Activated T-cell treated with anti-CD3 and anti-CD28 coated beads, Interleukin-2, amount 50 U/mL, for 4 hours (primary cell): ENCODE data around the gene PLA2G2C. TPM values are rescaled to one million over a fixed set of nuclear protein-coding genes. Genes with fewer than 3 reads are reported as not detected.
A peak's percentile ranks its signal among the peaks of the same experiment; 100 is the strongest.

ENCODE experiments used
- ATAC-seq, 2 donors: fragments of 200-7000 bp; cut with Tn5 transposase; one replicate each; pipeline ENCODE4 v1.10.0; 2021
- DNase-seq: peaks from one replicate; pipeline ENCODE4 v3.0.0-alpha.2; 2020
- H3K27me3 Mint-ChIP-seq: one replicate; pipeline ENCODE4 v1.8.0; 2021; ENCODE audit warnings: low read depth, mixed read lengths
- H3K36me3 Mint-ChIP-seq: one replicate; pipeline ENCODE4 v1.8.0; 2022; ENCODE audit warnings: mixed read lengths; ENCODE audit not compliant: insufficient read depth
- H3K4me1 Mint-ChIP-seq: one replicate; pipeline ENCODE4 v1.8.0; 2021; ENCODE audit warnings: low read depth, mixed read lengths
- H3K4me3 Mint-ChIP-seq: one replicate; pipeline ENCODE4 v1.8.0; 2021; ENCODE audit warnings: mild to moderate bottlenecking, moderate library complexity, mixed read lengths
- H3K9me3 Mint-ChIP-seq: one replicate; pipeline ENCODE4 v1.8.0; 2021; ENCODE audit warnings: mixed read lengths
- total RNA-seq, 3 donors: library from RNA; stranded (reverse); gene quantifications; one replicate each; pipeline ENCODE4 v1.2.1, GENCODE V29; 2021

PLA2G2C gene
- total RNA-seq, 3 donors from 2014 or later, result not detected

GRCh38 chr1:20126041-20126805, 60.1 kb downstream of the PLA2G2C start:
- Mint-ChIP-seq H3K27me3 (peaks cover 17% of the 10 kb centered on the region), H3K4me1 (no peaks in the 10 kb centered on the region), H3K4me3 (no peak overlapping the region), H3K36me3 (no peaks in the 10 kb centered on the region), H3K9me3 (peaks cover under 1% of the 10 kb centered on the region)
- ATAC-seq, result no peak
- DNase-seq, result no peak

GRCh38 chr1:20125100-20125499, 61.2 kb downstream of the PLA2G2C start:
- DNase-seq, result no peak
- no peak for ATAC-seq
- no peaks in the 10 kb centered on the region for H3K9me3 Mint-ChIP-seq
- peaks cover 17% of the 10 kb centered on the region for H3K27me3 Mint-ChIP-seq
- no peaks in the 10 kb centered on the region for H3K36me3 Mint-ChIP-seq
- H3K4me3 Mint-ChIP-seq, result no peak overlapping the region
- H3K4me1 Mint-ChIP-seq, result no peaks in the 10 kb centered on the region

GRCh38 chr1:20124456-20125057, 61.8 kb downstream of the PLA2G2C start:
- Mint-ChIP-seq H3K4me3 (no peak overlapping the region), H3K27me3 (peaks cover 20% of the 10 kb centered on the region), H3K9me3 (no peaks in the 10 kb centered on the region), H3K36me3 (no peaks in the 10 kb centered on the region), H3K4me1 (no peaks in the 10 kb centered on the region)
- DNase-seq, result no peak
- peak; percentile 18 to 56 for ATAC-seq

DNA sequence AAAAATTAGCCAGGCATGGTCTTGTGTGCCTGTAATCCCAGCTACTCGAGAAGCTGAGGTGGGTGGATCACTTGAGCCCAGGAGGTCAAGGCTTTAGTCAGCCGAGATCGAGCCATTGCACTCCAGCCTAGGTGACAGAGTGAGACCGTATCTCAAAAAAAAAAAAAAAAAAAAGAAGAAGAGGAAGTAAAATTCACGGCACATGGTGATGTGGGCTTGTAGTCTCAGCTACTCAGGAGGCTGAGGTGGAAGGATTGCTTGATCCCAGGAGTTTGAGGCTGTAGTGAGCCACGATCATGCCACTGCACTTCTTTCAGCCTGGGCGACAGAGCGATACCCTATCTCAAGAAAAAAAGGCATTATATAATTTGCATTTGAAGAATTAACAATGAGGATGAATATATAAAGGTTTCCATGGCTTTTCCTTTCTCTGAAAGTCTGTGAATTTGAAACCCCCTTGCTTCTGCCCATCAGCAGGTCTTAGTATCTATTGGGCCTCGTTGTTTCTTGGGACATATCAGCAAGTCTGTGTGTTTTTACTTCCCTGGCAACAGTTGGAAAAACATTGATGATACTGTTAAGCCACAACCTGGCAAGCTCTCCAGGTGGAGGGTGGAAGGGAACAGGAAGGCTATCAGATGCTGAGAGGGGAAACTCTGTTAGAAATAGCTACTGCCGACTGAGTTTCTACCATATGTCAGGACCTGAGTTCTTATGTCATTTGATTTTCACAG, 62.4 kb downstream of the PLA2G2C start:
- ATAC-seq, result no peak
- no peaks in the 10 kb centered on the region for H3K4me1 Mint-ChIP-seq
- no peaks in the 10 kb centered on the region for H3K9me3 Mint-ChIP-seq
- DNase-seq, result no peak
- H3K4me3 Mint-ChIP-seq, result no peak overlapping the region
- no peaks in the 10 kb centered on the region for H3K36me3 Mint-ChIP-seq
- peaks cover 20% of the 10 kb centered on the region for H3K27me3 Mint-ChIP-seq

DNA sequence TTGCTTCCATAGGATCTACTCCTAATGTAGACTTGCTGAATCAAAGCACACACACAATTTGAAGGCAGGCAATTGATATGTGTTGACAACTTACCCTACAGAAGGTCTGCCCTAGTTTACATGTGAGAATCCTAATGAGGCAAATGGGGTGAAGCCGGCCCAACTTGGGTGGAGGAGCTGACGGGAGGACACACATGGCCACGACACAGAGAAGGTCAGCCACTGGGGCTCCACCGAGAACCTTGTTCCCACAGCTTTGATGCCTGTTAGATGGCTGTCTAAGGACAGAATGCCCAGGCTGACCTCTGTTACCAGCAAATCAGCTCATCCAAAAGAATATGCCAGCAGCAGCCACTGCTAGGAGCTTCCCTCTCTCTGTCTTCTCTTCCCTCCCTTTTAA, 65.5 kb downstream of the PLA2G2C start:
- Mint-ChIP-seq H3K9me3 (no peaks in the 10 kb centered on the region), H3K27me3 (peaks cover 20% of the 10 kb centered on the region), H3K4me1 (no peaks in the 10 kb centered on the region), H3K4me3 (no peak overlapping the region), H3K36me3 (no peaks in the 10 kb centered on the region)
- ATAC-seq, result no peak
- no peak for DNase-seq

DNA sequence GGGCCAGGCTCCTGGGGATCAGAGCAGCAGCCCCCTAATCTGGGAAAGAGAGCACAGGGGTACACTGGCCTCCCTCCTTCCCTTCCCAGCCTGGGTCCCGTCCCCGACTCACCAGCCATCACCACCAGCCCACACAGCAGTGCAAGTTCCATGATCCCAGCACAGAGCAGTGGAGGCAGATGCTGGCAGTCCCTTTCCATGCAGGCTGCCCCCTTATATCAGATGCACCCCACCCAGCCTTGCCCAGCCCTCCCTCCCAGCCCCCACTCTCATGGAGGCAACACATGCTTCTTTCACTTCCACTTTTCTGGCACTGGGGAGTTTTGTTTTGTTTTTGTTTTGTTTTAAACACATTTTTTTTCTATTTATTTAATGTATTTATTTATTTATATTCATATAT, 67.0 kb downstream of the PLA2G2C start, which contains the start of gene PLA2G2D:
TSS of gene PLA2G2D (minus strand) at position 190 of the 400 bp plus-strand sequence. CDS start at position 152, 38 bp downstream.
- DNase-seq, result no peak
- Mint-ChIP-seq H3K27me3 (peaks cover 13% of the 10 kb centered on the region), H3K9me3 (no peaks in the 10 kb centered on the region), H3K4me1 (no peaks in the 10 kb centered on the region), H3K36me3 (no peaks in the 10 kb centered on the region), H3K4me3 (no peak within 1 kb of the TSS)
- no peak for ATAC-seq

- H3K27me3 Mint-ChIP-seq, result peaks cover 4% of the 10 kb centered on the region
- H3K9me3 Mint-ChIP-seq, result no peaks in the 10 kb centered on the region
- no peaks in the 10 kb centered on the region for H3K36me3 Mint-ChIP-seq
- ATAC-seq, result no peak
- DNase-seq, result no peak
- no peaks in the 10 kb centered on the region for H3K4me1 Mint-ChIP-seq
- H3K4me3 Mint-ChIP-seq, result no peak overlapping the region
These were observed 69.1 kb downstream of the PLA2G2C start for GRCh38 chr1:20117236-20117635.

DNA sequence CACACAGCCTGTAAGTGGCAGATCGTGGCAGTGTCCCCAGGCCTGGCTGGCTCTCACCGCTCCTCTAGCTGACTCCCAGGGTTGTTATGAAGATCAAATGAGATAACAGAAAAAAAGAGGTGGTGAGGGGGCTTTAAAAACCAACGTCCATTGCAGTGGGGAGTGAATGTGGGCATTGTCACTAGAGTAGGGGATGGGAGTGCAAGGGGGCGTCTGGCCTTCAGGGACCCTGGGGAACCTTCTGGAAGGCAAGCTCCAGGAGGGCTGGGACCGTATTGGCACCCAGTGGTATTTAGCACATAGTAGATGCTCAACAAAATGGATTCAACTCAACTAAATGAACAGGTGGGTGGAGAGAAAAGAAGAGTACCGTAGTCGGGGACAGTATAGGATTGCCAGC, 70.4 kb downstream of the PLA2G2C start:
- H3K27me3 Mint-ChIP-seq, result peaks cover 4% of the 10 kb centered on the region
- H3K9me3 Mint-ChIP-seq, result no peaks in the 10 kb centered on the region
- DNase-seq (no peak), ATAC-seq (no peak)
- H3K4me3 Mint-ChIP-seq, result no peak overlapping the region
- H3K36me3 Mint-ChIP-seq, result no peaks in the 10 kb centered on the region
- H3K4me1 Mint-ChIP-seq, result no peaks in the 10 kb centered on the region

GRCh38 chr1:20115479-20115878, 70.8 kb downstream of the PLA2G2C start:
- ATAC-seq (no peak), DNase-seq (no peak)
- Mint-ChIP-seq H3K4me3 (no peak overlapping the region), H3K27me3 (peaks cover 4% of the 10 kb centered on the region), H3K36me3 (no peaks in the 10 kb centered on the region), H3K4me1 (no peaks in the 10 kb centered on the region), H3K9me3 (no peaks in the 10 kb centered on the region)

DNA sequence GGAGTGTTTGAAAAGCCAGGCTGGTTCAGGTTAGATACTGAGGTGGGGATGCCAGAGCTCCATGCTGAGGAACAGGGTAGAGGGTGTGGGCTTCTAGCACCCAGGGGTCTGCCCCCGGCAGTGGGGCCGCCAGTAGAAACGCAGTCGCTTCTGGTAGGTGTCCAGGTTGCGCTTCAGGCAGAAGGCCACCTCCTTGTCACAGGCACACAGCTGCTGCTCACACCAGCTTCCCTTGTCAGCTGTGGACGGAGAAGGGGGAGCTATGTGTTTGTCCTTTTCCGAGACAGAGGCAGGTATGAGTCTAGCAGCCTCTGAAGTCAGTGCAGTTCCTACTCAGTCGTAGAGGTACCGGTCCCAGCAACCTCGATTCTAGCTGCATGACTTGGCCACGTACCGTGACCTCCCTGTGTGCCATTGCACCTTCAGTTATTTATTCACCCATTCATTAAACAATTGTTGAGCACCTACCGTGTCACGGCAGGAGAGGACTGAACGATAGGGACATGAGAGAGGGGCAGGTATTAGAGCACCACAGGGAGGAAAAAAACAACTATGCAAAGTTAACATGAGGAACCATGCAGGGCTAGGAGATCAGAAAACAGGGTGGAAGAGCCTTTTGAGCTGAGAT, 72.2 kb downstream of the PLA2G2C start:
- ATAC-seq (no peak), DNase-seq (no peak)
- H3K27me3 Mint-ChIP-seq, result peaks cover 4% of the 10 kb centered on the region
- no peaks in the 10 kb centered on the region for H3K4me1 Mint-ChIP-seq
- no peaks in the 10 kb centered on the region for H3K9me3 Mint-ChIP-seq
- no peak overlapping the region for H3K4me3 Mint-ChIP-seq
- H3K36me3 Mint-ChIP-seq, result no peaks in the 10 kb centered on the region

Other genes starting within 250 kb of the PLA2G2C start
- gene PLA2G2A, start 206.9 kb downstream of the PLA2G2C start, total RNA-seq, result under 1 TPM in 1 of 3 donors, not detected in 2; 0.24 TPM
- not detected for gene PLA2G5, start 116.3 kb downstream of the PLA2G2C start, total RNA-seq
- gene PLA2G2D, start 67.0 kb downstream of the PLA2G2C start, total RNA-seq, result not detected
- gene PLA2G2F, start 47.2 kb downstream of the PLA2G2C start, total RNA-seq, result not detected
- under 1 TPM; 0.18 to 0.50 (median 0.33) TPM for gene UBXN10, start 422 bp downstream of the PLA2G2C start, total RNA-seq
- gene VWA5B1, start 104.4 kb upstream of the PLA2G2C start, total RNA-seq, result not detected